ENCODE data around the gene SP6.

The SP6 gene

DNA sequence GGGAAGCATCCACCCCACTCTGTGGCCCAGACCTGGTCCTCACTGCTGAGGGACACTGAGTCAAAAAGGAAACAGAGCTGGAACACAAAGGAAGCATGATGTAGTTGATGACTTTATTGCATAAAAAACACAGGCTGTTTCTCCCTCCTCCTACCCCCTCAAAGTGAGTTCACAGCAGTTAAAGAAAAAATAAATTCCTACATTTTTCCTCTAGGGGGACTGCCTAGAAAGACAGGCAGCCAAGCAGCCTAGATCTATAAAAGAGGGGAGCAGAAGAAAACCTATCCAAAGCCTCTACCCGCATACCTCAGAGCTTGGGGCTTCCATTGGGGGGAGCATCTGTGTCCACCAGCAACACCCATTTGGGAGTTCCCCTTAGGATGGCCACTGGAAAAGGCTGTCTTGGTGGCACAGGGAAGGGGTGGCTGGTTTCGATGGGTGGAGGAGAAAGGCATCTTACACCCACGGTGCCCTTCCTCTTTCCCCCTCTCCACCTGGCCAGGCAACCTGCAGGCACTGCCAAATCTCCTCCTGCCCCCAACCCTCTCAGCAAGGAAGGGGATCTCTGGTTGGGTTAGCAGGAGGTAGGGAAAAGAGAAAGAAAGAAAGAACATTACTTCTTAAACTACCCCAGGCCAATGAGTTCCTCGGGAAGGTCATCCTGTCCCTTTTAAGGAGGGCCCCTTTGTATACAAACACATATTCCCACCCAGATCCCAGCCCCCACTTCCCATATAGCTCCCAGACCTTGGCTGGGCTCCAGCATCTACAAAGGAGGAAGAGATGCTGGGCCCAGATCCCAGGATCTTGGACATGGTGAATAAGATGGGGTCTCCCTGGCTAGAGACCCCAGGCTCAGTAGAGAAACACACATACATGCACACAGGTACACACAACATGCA is 5.9 kb downstream of the SP6 start:
- H3K9me3 ChIP-seq (ENCODE audit: control insufficient read depth, low read length), result no peaks in the 10 kb centered on the region
- H3K9ac ChIP-seq, result no peak overlapping the region
- no peaks in the 10 kb centered on the region for H3K27me3 ChIP-seq (ENCODE audit: control insufficient read depth, insufficient read depth, low read length)
- peaks cover 7% of the 10 kb centered on the region for H3K79me2 ChIP-seq
- peak overlapping the region; percentile 48 for H3K4me2 ChIP-seq (ENCODE audit: low read length)
- peak overlapping the region; percentile 52 for H3K4me3 ChIP-seq (ENCODE audit: low read depth, low read length)
- H2AFZ ChIP-seq, result no peak overlapping the region
- peaks cover 46% of the 10 kb centered on the region for H3K4me1 ChIP-seq
- H3K27ac ChIP-seq, result peak overlapping the region; percentile 98
- TF ChIP-seq, protein P1, sequence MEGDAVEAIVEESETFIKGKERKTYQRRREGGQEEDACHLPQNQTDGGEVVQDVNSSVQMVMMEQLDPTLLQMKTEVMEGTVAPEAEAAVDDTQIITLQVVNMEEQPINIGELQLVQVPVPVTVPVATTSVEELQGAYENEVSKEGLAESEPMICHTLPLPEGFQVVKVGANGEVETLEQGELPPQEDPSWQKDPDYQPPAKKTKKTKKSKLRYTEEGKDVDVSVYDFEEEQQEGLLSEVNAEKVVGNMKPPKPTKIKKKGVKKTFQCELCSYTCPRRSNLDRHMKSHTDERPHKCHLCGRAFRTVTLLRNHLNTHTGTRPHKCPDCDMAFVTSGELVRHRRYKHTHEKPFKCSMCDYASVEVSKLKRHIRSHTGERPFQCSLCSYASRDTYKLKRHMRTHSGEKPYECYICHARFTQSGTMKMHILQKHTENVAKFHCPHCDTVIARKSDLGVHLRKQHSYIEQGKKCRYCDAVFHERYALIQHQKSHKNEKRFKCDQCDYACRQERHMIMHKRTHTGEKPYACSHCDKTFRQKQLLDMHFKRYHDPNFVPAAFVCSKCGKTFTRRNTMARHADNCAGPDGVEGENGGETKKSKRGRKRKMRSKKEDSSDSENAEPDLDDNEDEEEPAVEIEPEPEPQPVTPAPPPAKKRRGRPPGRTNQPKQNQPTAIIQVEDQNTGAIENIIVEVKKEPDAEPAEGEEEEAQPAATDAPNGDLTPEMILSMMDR (IDR thresholded peaks at IDR 0.05), result peak; percentile 39
- no peaks in the 10 kb centered on the region for H3K36me3 ChIP-seq (ENCODE audit: control insufficient read depth, insufficient read depth, low read length)

GRCh38 chr17:47844227-47844626 is 6.7 kb downstream of the SP6 start:
- no peak overlapping the region for H3K9ac ChIP-seq
- H3K4me1 ChIP-seq, result peaks cover 48% of the 10 kb centered on the region
- H3K27me3 ChIP-seq (ENCODE audit: control insufficient read depth, insufficient read depth, low read length), result no peaks in the 10 kb centered on the region
- peak overlapping the region; percentile 98 for H3K27ac ChIP-seq
- H3K4me3 ChIP-seq (ENCODE audit: low read depth, low read length), result peak overlapping the region; percentile 52
- H3K4me2 ChIP-seq (ENCODE audit: low read length), result peak overlapping the region; percentile 65
- H3K36me3 ChIP-seq (ENCODE audit: control insufficient read depth, insufficient read depth, low read length), result no peaks in the 10 kb centered on the region
- no peaks in the 10 kb centered on the region for H3K9me3 ChIP-seq (ENCODE audit: control insufficient read depth, low read length)
- H3K79me2 ChIP-seq, result peaks cover 7% of the 10 kb centered on the region
- TF ChIP-seq, protein P1 (IDR thresholded peaks at IDR 0.05), result no peak
- H2AFZ ChIP-seq, result no peak overlapping the region

DNA sequence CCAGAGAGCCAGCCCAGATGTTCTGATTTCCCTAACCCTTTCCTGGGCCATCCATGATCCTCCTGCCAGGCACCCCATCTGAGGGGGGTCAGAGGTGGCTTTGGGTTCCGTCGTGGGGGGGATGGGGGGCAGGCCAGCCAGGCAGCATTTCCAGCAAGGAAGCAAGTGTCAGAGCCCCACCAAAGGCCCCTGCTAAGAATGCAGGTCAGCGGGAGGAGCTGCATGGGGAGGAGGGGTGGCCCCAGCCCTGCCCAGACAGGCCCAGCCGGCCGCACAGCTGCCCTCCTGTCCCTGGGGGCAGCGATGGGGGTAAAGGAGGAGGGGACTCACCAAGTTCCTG is 7.6 kb downstream of the SP6 start:
- H3K27me3 ChIP-seq (ENCODE audit: control insufficient read depth, insufficient read depth, low read length), result no peaks in the 10 kb centered on the region
- no peaks in the 10 kb centered on the region for H3K36me3 ChIP-seq (ENCODE audit: control insufficient read depth, insufficient read depth, low read length)
- peak overlapping the region; percentile 52 for H3K4me3 ChIP-seq (ENCODE audit: low read depth, low read length)
- TF ChIP-seq, protein P1 (IDR thresholded peaks at IDR 0.05), result no peak
- H3K4me1 ChIP-seq, result peaks cover 48% of the 10 kb centered on the region
- H3K9ac ChIP-seq, result no peak overlapping the region
- peak overlapping the region; percentile 65 for H3K4me2 ChIP-seq (ENCODE audit: low read length)
- peaks cover 7% of the 10 kb centered on the region for H3K79me2 ChIP-seq
- no peaks in the 10 kb centered on the region for H3K9me3 ChIP-seq (ENCODE audit: control insufficient read depth, low read length)
- H2AFZ ChIP-seq, result peak overlapping the region; percentile 9
- H3K27ac ChIP-seq, result peak overlapping the region; percentile 98

DNA sequence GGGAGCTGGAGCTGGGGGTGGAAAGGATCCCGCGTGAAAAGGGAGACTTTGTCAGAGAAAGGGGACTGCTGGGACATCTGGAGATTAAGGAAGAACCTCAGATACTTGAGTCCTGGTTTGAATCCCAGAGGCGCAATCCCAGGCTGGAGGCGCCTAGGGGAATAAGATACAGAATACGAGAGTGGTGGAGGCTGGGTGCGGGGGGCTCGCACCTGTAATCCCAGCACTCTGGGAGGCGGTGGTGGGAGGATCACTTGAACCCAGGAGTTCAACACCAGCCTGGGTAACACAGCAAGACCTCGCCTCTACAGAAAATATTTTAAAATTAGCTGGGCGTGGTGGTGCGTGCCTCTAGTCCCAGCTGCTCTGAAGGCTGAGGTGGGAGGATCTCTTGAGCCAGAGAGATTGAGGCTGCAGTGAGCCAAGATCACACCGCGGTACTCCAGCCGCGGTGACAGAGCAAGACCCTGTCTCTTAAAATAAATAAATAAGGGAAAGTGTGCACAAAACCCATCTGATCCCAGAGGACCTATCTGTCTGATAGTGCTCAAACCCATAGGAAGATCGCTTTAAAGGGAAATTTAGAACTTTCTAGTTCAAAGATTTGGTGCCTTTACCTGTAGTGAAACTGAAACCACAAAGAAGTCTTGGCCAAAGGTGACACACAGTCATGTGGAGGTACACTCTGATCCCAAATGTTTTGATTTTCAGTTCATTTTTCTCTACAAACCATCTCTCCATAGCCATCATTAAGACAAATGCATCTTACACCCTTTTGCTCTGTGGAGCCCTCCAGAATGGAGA is 9.3 kb downstream of the SP6 start:
- peak overlapping the region; percentile 8 for H3K9ac ChIP-seq
- peak overlapping the region; percentile 85 for H3K4me3 ChIP-seq (ENCODE audit: low read depth, low read length)
- peak overlapping the region; percentile 98 for H3K4me2 ChIP-seq (ENCODE audit: low read length)
- peak overlapping the region; percentile 63 for H3K27ac ChIP-seq
- TF ChIP-seq, protein P1 (IDR thresholded peaks at IDR 0.05), result no peak
- no peaks in the 10 kb centered on the region for H3K27me3 ChIP-seq (ENCODE audit: control insufficient read depth, insufficient read depth, low read length)
- no peaks in the 10 kb centered on the region for H3K9me3 ChIP-seq (ENCODE audit: control insufficient read depth, low read length)
- H3K79me2 ChIP-seq, result peaks cover 5% of the 10 kb centered on the region
- no peaks in the 10 kb centered on the region for H3K36me3 ChIP-seq (ENCODE audit: control insufficient read depth, insufficient read depth, low read length)
- peak overlapping the region; percentile 93 for H2AFZ ChIP-seq
- peaks cover 48% of the 10 kb centered on the region for H3K4me1 ChIP-seq

All from parathyroid adenoma (tissue), 2 donors.